Fibroblast of pulmonary artery (primary cell): ENCODE data around the gene RSRC1.

Source experiments
- DNase-seq: peaks from one replicate; pipeline ENCODE4 v3.0.0-alpha.2; 2010; ENCODE audit warnings: low read depth
- H3K4me3 ChIP-seq: replicated peaks from 2 replicates; pipeline ENCODE4 v1.5.1; 2011; ENCODE audit warnings: low read depth, mild to moderate bottlenecking, control low read depth, low read length, moderate library complexity
- TF ChIP-seq, protein P1 (sequence below): IDR thresholded peaks from 2 replicates; pipeline ENCODE4 v1.5.1; 2011; ENCODE audit warnings: mild to moderate bottlenecking, control low read depth, low read length, inconsistent platforms; ENCODE audit errors: missing control alignments

Gene RSRC1

GRCh38 chr3:158140396-158140795, 30.5 kb downstream of the RSRC1 start:
- no peak for DNase-seq
- no peak overlapping the region for H3K4me3 ChIP-seq
- TF ChIP-seq, protein P1, sequence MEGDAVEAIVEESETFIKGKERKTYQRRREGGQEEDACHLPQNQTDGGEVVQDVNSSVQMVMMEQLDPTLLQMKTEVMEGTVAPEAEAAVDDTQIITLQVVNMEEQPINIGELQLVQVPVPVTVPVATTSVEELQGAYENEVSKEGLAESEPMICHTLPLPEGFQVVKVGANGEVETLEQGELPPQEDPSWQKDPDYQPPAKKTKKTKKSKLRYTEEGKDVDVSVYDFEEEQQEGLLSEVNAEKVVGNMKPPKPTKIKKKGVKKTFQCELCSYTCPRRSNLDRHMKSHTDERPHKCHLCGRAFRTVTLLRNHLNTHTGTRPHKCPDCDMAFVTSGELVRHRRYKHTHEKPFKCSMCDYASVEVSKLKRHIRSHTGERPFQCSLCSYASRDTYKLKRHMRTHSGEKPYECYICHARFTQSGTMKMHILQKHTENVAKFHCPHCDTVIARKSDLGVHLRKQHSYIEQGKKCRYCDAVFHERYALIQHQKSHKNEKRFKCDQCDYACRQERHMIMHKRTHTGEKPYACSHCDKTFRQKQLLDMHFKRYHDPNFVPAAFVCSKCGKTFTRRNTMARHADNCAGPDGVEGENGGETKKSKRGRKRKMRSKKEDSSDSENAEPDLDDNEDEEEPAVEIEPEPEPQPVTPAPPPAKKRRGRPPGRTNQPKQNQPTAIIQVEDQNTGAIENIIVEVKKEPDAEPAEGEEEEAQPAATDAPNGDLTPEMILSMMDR, result no peak

DNA sequence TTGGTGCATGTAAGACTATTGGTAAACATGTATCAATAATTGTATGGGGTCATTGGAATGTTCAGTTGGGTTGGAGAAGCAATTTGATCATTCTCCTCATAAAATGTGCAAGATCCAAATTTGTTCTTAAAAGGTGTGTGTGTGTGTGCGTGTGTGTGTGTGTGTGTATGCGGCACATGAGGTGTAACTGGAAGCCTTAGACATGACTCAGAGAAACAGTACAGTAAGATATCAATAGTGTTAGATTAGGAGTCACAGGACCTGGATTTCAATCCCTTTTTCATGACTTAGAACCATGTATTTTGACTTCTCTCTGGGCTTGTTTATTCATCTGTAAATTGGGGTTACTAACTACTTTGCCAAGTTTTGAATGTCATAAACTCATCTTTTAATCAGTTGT, 38.3 kb downstream of the RSRC1 start:
- no peak overlapping the region for H3K4me3 ChIP-seq
- DNase-seq, result no peak
- TF ChIP-seq, protein P1, result no peak

DNA sequence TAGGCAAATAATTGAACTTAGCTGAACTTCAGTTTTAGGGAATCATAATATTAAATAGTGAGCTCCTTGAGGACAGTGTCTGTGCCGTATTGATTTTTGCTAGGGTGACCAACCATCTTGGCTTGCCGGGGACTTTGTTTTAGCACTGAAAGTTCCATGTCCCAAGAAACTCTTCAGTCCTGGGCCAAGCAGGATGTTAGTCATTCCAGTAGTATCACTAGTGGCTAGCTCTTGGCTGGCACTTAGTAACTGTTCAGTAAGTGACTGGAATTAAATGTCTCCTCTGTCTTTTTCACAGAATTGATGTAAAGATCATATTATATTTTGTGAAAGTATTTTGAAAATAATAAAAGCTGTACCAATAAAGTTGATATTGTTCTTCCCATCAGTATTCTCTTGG, 42.3 kb downstream of the RSRC1 start:
- no peak overlapping the region for H3K4me3 ChIP-seq
- peak; percentile 72 for DNase-seq

GRCh38 chr3:158158969-158159368, 49.1 kb downstream of the RSRC1 start:
- H3K4me3 ChIP-seq, result no peak overlapping the region
- DNase-seq, result no peak
- TF ChIP-seq, protein P1, result no peak

More for the DNA sequence above, 42.3 kb downstream of the RSRC1 start:
- TF ChIP-seq, protein P1, result no peak

- DNase-seq, result no peak
- TF ChIP-seq, protein P1, result no peak
- H3K4me3 ChIP-seq, result no peak overlapping the region
Observed at GRCh38 chr3:158159714-158160113, 49.8 kb downstream of the RSRC1 start.

GRCh38 chr3:158160958-158161357, 51.1 kb downstream of the RSRC1 start:
- peak; percentile 59 for DNase-seq
- H3K4me3 ChIP-seq, result no peak overlapping the region
- TF ChIP-seq, protein P1, result no peak

DNA sequence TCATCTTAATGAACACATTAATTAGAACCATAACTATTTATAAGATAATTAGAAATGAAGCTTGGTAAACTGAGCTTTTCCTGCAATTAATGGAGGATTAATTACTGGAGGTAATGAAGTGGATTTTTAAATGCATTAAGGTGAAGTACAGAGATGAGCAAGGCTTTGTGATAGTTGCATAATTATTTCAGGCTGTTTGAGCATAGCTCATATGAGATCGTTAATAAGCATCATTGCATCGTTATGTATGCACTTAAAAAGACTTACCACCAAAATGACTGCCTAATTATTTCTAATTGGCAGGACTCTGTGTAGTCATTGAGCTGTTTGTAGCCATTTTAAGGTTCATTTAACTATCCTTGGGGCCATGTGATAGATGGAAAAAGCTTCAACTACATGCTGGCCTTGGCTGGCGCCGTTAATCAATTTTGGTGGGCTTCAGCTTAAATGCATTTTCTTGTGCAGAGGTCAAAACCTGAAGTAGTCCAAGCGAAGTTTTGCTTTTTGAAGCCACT, 55.3 kb downstream of the RSRC1 start:
- DNase-seq, result no peak
- H3K4me3 ChIP-seq, result no peak overlapping the region
- TF ChIP-seq, protein P1, result no peak
